B cell (primary cell): Measurements from ENCODE around the gene CACNA1H.

Experiments used
- EZH2 ChIP-seq: IDR thresholded peaks from 2 replicates; pipeline ENCODE4 v1.6.1; 2012; ENCODE audit warnings: borderline replicate concordance, low read depth, mild to moderate bottlenecking, moderate library complexity, low read length; ENCODE audit not compliant: insufficient read depth, poor library complexity, severe bottlenecking
- TF ChIP-seq, protein P1 (sequence below): fragments of 200-600 bp; IDR thresholded peaks from one replicate; pipeline ENCODE4 v1.8.0; 2022; ENCODE audit warnings: antibody characterized with exemption, mild to moderate bottlenecking

DNA sequence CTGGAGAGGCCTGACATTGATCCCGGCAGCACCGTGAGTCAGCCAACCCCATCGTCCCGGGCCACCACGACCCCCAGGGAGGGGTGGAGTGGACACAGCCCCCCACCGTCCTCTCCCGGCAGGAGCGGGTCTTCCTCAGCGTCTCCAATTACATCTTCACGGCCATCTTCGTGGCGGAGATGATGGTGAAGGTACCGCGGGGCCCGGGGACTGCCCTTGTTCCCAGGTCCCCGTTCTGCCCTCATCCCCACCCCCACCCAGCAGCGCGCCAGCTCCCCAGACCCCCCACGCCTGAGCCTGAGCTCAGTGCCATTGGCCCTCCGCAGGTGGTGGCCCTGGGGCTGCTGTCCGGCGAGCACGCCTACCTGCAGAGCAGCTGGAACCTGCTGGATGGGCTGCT, 57.6 kb downstream of the CACNA1H start:
- TF ChIP-seq, protein P1, sequence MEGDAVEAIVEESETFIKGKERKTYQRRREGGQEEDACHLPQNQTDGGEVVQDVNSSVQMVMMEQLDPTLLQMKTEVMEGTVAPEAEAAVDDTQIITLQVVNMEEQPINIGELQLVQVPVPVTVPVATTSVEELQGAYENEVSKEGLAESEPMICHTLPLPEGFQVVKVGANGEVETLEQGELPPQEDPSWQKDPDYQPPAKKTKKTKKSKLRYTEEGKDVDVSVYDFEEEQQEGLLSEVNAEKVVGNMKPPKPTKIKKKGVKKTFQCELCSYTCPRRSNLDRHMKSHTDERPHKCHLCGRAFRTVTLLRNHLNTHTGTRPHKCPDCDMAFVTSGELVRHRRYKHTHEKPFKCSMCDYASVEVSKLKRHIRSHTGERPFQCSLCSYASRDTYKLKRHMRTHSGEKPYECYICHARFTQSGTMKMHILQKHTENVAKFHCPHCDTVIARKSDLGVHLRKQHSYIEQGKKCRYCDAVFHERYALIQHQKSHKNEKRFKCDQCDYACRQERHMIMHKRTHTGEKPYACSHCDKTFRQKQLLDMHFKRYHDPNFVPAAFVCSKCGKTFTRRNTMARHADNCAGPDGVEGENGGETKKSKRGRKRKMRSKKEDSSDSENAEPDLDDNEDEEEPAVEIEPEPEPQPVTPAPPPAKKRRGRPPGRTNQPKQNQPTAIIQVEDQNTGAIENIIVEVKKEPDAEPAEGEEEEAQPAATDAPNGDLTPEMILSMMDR: no peak
- no peak for TF ChIP-seq EZH2
